Measurements from ENCODE around the gene RBM27.
"Not testable (repeated sequence)": the region's sequence is repeated elsewhere in the genome, so short reads cannot be mapped to it uniquely, and the experiment has no call there.

RBM27 gene

GRCh38 chr5:146203011-146203871 lies at the start of gene RBM27:
Gene RBM27 (plus strand): TSS chr5:146203605. CDS start chr5:146203766, 161 bp downstream.
- peak; percentile 92 to 97 (median 95) for DNase-seq (ENCODE audit: low read depth in 3 of 3)

- DNase-seq (ENCODE audit: low read depth in 3 of 3): no peak
Observed at GRCh38 chr5:146158255-146158654, 45.1 kb upstream of the RBM27 start.

GRCh38 chr5:146164382-146164781 lies 39.0 kb upstream of the RBM27 start:
- DNase-seq (ENCODE audit: low read depth in 3 of 3): no peak

GRCh38 chr5:146165460-146165859 lies 37.9 kb upstream of the RBM27 start:
- DNase-seq (ENCODE audit: low read depth in 3 of 3): no peak

- no peak for DNase-seq (ENCODE audit: low read depth in 3 of 3)
Observed at GRCh38 chr5:146165903-146166302, 37.5 kb upstream of the RBM27 start.

GRCh38 chr5:146169076-146169475 lies 34.3 kb upstream of the RBM27 start:
- DNase-seq (ENCODE audit: low read depth in 3 of 3): no peak

GRCh38 chr5:146173049-146173448 lies 30.4 kb upstream of the RBM27 start:
- DNase-seq (ENCODE audit: low read depth in 3 of 3): not testable (repeated sequence)

GRCh38 chr5:146173597-146173996 lies 29.8 kb upstream of the RBM27 start:
- DNase-seq (ENCODE audit: low read depth in 3 of 3): no peak

GRCh38 chr5:146176805-146177204 lies 26.6 kb upstream of the RBM27 start:
- DNase-seq (ENCODE audit: low read depth in 3 of 3): no peak

GRCh38 chr5:146179696-146180095 lies 23.7 kb upstream of the RBM27 start:
- DNase-seq (ENCODE audit: low read depth in 3 of 3): no peak

- not testable (repeated sequence) for DNase-seq (ENCODE audit: low read depth in 3 of 3)
Observed at GRCh38 chr5:146183403-146183802, 20.0 kb upstream of the RBM27 start.

- no peak for DNase-seq (ENCODE audit: low read depth in 3 of 3)
Observed at GRCh38 chr5:146185161-146185560, 18.2 kb upstream of the RBM27 start.

- no peak for DNase-seq (ENCODE audit: low read depth in 3 of 3)
Observed at GRCh38 chr5:146188358-146188757, 15.0 kb upstream of the RBM27 start.

- no peak for DNase-seq (ENCODE audit: low read depth in 3 of 3)
Observed at GRCh38 chr5:146192571-146193043, 10.8 kb upstream of the RBM27 start.

- DNase-seq (ENCODE audit: low read depth in 3 of 3): no peak
Observed at GRCh38 chr5:146193285-146193684, 10.1 kb upstream of the RBM27 start.

GRCh38 chr5:146194997-146195396 lies 8.4 kb upstream of the RBM27 start:
- not testable (repeated sequence) for DNase-seq (ENCODE audit: low read depth in 3 of 3)

- DNase-seq (ENCODE audit: low read depth in 3 of 3): no peak
Observed at GRCh38 chr5:146196459-146197048, 6.9 kb upstream of the RBM27 start.

- no peak for DNase-seq (ENCODE audit: low read depth in 3 of 3)
Observed at GRCh38 chr5:146199176-146199815, 4.1 kb upstream of the RBM27 start.

GRCh38 chr5:146201795-146202194 lies 1.6 kb upstream of the RBM27 start:
- not testable (repeated sequence) for DNase-seq (ENCODE audit: low read depth in 3 of 3)

GRCh38 chr5:146203872-146204192 lies 427 bp downstream of the RBM27 start:
- DNase-seq (ENCODE audit: low read depth in 3 of 3): no peak

GRCh38 chr5:146205499-146206202 lies 2.2 kb downstream of the RBM27 start:
- DNase-seq (ENCODE audit: low read depth in 3 of 3): no peak

GRCh38 chr5:146206257-146206656 lies 2.9 kb downstream of the RBM27 start:
- DNase-seq (ENCODE audit: low read depth in 3 of 3): no peak
